Gastroesophageal sphincter (tissue), 2 donors: Measurements from ENCODE around the gene TMEM200B.

ENCODE experiments used
- POLR2A ChIP-seq, 2 donors: fragments of 450-650 bp; IDR thresholded peaks; one replicate each; pipeline ENCODE4 v1.6.1; 2017; ENCODE audit warnings: antibody characterized with exemption in 2 of 2, mild to moderate bottlenecking in 2 of 2, moderate library complexity in 1 of 2
- POLR2AphosphoS5 ChIP-seq: sonication (generic); formaldehyde crosslinking; IDR thresholded peaks from one replicate; pipeline ENCODE4 v1.6.1; 2017; ENCODE audit warnings: antibody characterized with exemption

DNA sequence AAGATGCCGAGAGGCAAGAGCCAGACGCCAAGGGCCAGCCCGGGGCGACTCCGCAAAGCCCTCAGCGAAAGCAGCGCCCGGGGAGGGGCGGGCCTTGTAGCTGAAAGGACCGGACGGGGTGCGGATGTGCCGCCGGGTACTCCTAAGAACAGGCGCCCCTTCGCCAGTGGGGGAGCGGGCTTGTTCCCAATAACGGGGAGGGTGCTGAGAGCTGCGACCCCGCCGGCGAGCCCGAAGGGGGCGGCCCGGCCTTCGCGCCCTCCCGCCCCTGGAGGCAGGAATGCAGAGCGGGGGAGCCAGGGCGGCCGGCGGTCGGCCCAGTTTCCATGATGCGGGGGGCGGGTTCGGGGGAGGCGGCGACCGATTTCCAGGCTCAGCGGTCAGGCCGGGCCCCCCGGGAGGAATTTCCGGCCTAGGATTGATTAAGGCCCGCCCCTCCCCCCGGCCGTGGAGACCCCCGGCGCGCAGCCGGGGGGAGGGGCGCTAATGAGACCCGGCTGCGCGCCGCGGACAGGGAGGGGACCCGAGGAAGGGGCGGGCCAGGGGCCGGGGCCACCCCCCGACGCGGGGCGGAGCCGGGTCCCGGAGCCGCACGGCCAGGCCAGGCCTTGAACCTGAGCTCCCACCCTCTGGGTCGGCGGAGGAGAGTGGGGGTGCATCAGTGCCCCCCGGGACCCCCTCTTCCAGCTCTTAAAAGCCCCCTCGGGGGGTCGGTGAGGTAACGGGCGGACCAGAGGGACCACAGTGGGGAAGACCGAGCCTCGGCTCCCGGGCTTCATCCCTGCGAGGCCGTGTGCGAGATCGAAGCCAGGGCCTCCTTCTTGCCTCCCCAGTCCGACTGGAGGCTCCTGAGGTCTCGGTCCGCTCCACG is 898 bp upstream of the TMEM200B start:
- TF ChIP-seq POLR2A (IDR thresholded peaks at IDR 0.05) (peak; percentile 84 to 86), POLR2AphosphoS5 (peak; percentile 93)
